SK-N-SH treated with all-trans-retinoic acid at 6 μM for 48 hours (cell line): Measurements from ENCODE around the gene PTPRN.

Experiments used
- ARNTL ChIP-seq: fragments of 450-650 bp; formaldehyde crosslinking; IDR thresholded peaks from 2 replicates; pipeline ENCODE4 v1.5.0; 2020; ENCODE audit warnings: low read depth, mild to moderate bottlenecking, moderate library complexity, borderline replicate concordance
- CREB5 ChIP-seq: fragments of 250-450 bp; sonication (Bioruptor Pico); IDR thresholded peaks from 2 replicates; pipeline ENCODE4 v1.5.1; 2020; ENCODE audit warnings: low read depth, mild to moderate bottlenecking, moderate library complexity
- ESRRG ChIP-seq: fragments of 250-450 bp; sonication (Bioruptor Pico); IDR thresholded peaks from 2 replicates; pipeline ENCODE4 v1.6.1; 2021; ENCODE audit warnings: mild to moderate bottlenecking
- GLIS3 ChIP-seq: fragments of 250-450 bp; sonication (Bioruptor Pico); IDR thresholded peaks from 2 replicates; pipeline ENCODE4 v1.5.0; 2020; ENCODE audit warnings: mild to moderate bottlenecking, moderate library complexity
- ISL1 ChIP-seq: fragments of 250-450 bp; sonication (Bioruptor Pico); IDR thresholded peaks from 2 replicates; pipeline ENCODE4 v2.1.2; 2022; ENCODE audit warnings: mild to moderate bottlenecking, moderate library complexity
- OSR1 ChIP-seq: fragments of 250-450 bp; sonication (Bioruptor Pico); IDR thresholded peaks from 2 replicates; pipeline ENCODE4 v1.8.0; 2022; ENCODE audit warnings: moderate library complexity, mild to moderate bottlenecking, inconsistent platforms
- PATZ1 ChIP-seq: fragments of 250-450 bp; sonication (Bioruptor Pico); IDR thresholded peaks from 2 replicates; pipeline ENCODE4 v1.8.0; 2020; ENCODE audit warnings: mild to moderate bottlenecking, moderate library complexity, borderline replicate concordance
- TCF4 ChIP-seq: fragments of 250-450 bp; sonication (Bioruptor Pico); IDR thresholded peaks from 2 replicates; pipeline ENCODE4 v1.8.0; 2021; ENCODE audit warnings: mild to moderate bottlenecking, moderate library complexity, borderline replicate concordance
- ZFP3 ChIP-seq: fragments of 250-450 bp; sonication (Bioruptor Pico); IDR thresholded peaks from 2 replicates; pipeline ENCODE4 v1.5.0; 2020; ENCODE audit warnings: mild to moderate bottlenecking, moderate library complexity

GRCh38 chr2:219332542-219332941 is 23.3 kb upstream of the PTPRN start, which contains the start of gene RESP18:
- no peak for TF ChIP-seq ESRRG (CRISPR knock-in tag)
- TF ChIP-seq ZFP3, result no peak
- no peak for TF ChIP-seq ARNTL (CRISPR knock-in tag)
- TF ChIP-seq CREB5 (CRISPR knock-in tag), result no peak
- no peak for TF ChIP-seq PATZ1 (CRISPR knock-in tag)
- no peak for TF ChIP-seq ISL1 (CRISPR knock-in tag)
- TF ChIP-seq GLIS3 (CRISPR knock-in tag), result no peak
- TF ChIP-seq OSR1 (CRISPR knock-in tag), result no peak
- no peak for TF ChIP-seq TCF4 (CRISPR knock-in tag)
